HCT116 (cell line): ENCODE data around the gene UACA. TPM values are rescaled to one million over a fixed set of nuclear protein-coding genes. Genes with fewer than 3 reads are reported as not detected.

Source experiments
- ATAC-seq: fragments of 200-7000 bp; cut with Tn5 transposase; 2 replicates; pipeline ENCODE4 v1.9.1; 2020; ENCODE audit warnings: mild to moderate bottlenecking, moderate library complexity
- BruUV-seq: library from RNA; stranded (reverse); fragments of 400-500 nt; replicated peaks from 2 replicates; lab custom pipeline; 2021; lab: Mats Ljungman, UMichigan
- CTCF ChIA-PET: fragments of 300-600 bp; sonication (Branson Sonifier 250); formaldehyde crosslinking; loops from one replicate; lab custom pipeline; 2021; ENCODE audit warnings: antibody characterized with exemption; lab: Charles Lee
- POLR2A ChIA-PET: fragments of 300-600, 350-600 bp; sonication (Branson Sonifier 250); formaldehyde crosslinking; loops from one replicate; lab custom pipeline; 2021; ENCODE audit warnings: antibody characterized with exemption; lab: Charles Lee
- RAD21 ChIA-PET, 2 experiments: fragments of 300-600 bp; sonication (Branson Sonifier 250); formaldehyde crosslinking; loops; one replicate each; lab custom pipeline; 2023; ENCODE audit warnings: low total read pairs in 2 of 2; ENCODE audit not compliant: uncharacterized antibody in 2 of 2, unreplicated experiment in 2 of 2, low non-redundant PET in 1 of 2; lab: Charles Lee
- DNase-seq: peaks from one replicate; pipeline ENCODE4 v3.0.0-alpha.2; 2010; ENCODE audit warnings: low read depth, low spot score
- H2AFZ ChIP-seq: fragments of 200-600 bp; shearing (Covaris generic), sonication (generic); 2 replicates; pipeline ENCODE4 v1.6.1; 2017; ENCODE audit warnings: low read depth, mixed run types, mixed read lengths, antibody characterized with exemption, low read length; ENCODE audit not compliant: poor library complexity, severe bottlenecking
- H3K27ac ChIP-seq: 2 replicates; pipeline ENCODE4 v1.5.1; 2012; ENCODE audit warnings: low read depth, low read length
- H3K27me3 ChIP-seq: fragments of 200-600 bp; sonication (generic); 2 replicates; pipeline ENCODE4 v1.6.1; 2016; ENCODE audit warnings: mixed run types, low read length, mixed read lengths; ENCODE audit not compliant: insufficient read depth
- H3K36me3 ChIP-seq, 2 experiments: fragments of 200-500 bp in 1 of 2; fragments of 200-600 bp in 1 of 2; sonication (Bioruptor generic) in 1 of 2; sonication (generic) in 1 of 2; 2 replicates each; pipeline versions ENCODE4 v1.5.1 to v1.6.1; 2014 to 2016; ENCODE audit warnings: low read length in 2 of 2, inconsistent platforms in 1 of 2, mixed read lengths in 1 of 2, mixed run types in 1 of 2; ENCODE audit not compliant: insufficient read depth in 2 of 2, control insufficient read depth in 1 of 2
- H3K4me1 ChIP-seq, 2 experiments: fragments of 200-600 bp in 1 of 2; sonication (generic) in 1 of 2; 2 replicates each; pipeline versions ENCODE4 v1.5.1 to v1.6.1; 2012 to 2017; ENCODE audit warnings: low read length in 2 of 2, inconsistent platforms in 1 of 2, mild to moderate bottlenecking in 1 of 2, mixed read lengths in 1 of 2, mixed run types in 1 of 2, moderate library complexity in 1 of 2; ENCODE audit not compliant: insufficient read depth in 2 of 2, control insufficient read depth in 1 of 2
- H3K4me2 ChIP-seq: fragments of 200-600 bp; sonication (generic); 2 replicates; pipeline ENCODE4 v1.6.1; 2017; ENCODE audit warnings: mixed run types, low read length, mixed read lengths
- H3K4me3 ChIP-seq, 2 experiments: fragments of 200-600 bp in 1 of 2; sonication (generic) in 1 of 2; replicated peaks in 1 of 2; 2 replicates each; pipeline ENCODE4 v1.5.1; 2011 to 2016; ENCODE audit warnings: low read length in 2 of 2, control low read depth in 1 of 2, low read depth in 1 of 2, mild to moderate bottlenecking in 1 of 2, mixed read lengths in 1 of 2, mixed run types in 1 of 2
- H3K79me2 ChIP-seq: fragments of 200-600 bp; sonication (generic); 2 replicates; pipeline ENCODE4 v1.6.1; 2017; ENCODE audit warnings: mild to moderate bottlenecking, mixed run types, low read length, moderate library complexity, mixed read lengths; ENCODE audit not compliant: insufficient read depth
- H3K9ac ChIP-seq: fragments of 200-600 bp; sonication (generic); 2 replicates; pipeline ENCODE4 v1.6.1; 2016; ENCODE audit warnings: low read length, mixed read lengths
- H3K9me2 ChIP-seq: fragments of 200-600 bp; sonication (generic), shearing (Covaris generic); 2 replicates; pipeline ENCODE4 v1.6.1; 2017; ENCODE audit warnings: mixed run types, mild to moderate bottlenecking, moderate library complexity; ENCODE audit not compliant: insufficient read depth
- H3K9me3 ChIP-seq, 2 experiments: fragments of 200-500 bp in 1 of 2; fragments of 200-600 bp in 1 of 2; sonication (Bioruptor generic) in 1 of 2; sonication (generic) in 1 of 2; 2 replicates each; pipeline ENCODE4 v1.6.1; 2014 to 2017; ENCODE audit warnings: low read length in 2 of 2, mixed read lengths in 2 of 2, inconsistent platforms in 1 of 2, low read depth in 1 of 2, mild to moderate bottlenecking in 1 of 2, mixed run types in 1 of 2, moderate library complexity in 1 of 2; ENCODE audit not compliant: control insufficient read depth in 1 of 2, insufficient read depth in 1 of 2
- H4K20me1 ChIP-seq: fragments of 200-600 bp; sonication (generic), shearing (Covaris generic); 2 replicates; pipeline ENCODE4 v1.6.1; 2017; ENCODE audit warnings: mixed run types, mild to moderate bottlenecking, moderate library complexity; ENCODE audit not compliant: insufficient read depth
- CTCF ChIP-seq, 3 experiments: fragments of 200-600 bp in 1 of 3; sonication (generic) in 1 of 3; IDR thresholded peaks in 2 of 3; conservative IDR thresholded peaks in 1 of 3; 2 replicates each; pipeline ENCODE4 v1.5.1; 2012 to 2017; ENCODE audit warnings: low read depth in 2 of 3, low read length in 2 of 3, antibody characterized with exemption in 1 of 3, borderline replicate concordance in 1 of 3, control low read depth in 1 of 3, mild to moderate bottlenecking in 1 of 3, mixed read lengths in 1 of 3, mixed run types in 1 of 3, moderate library complexity in 1 of 3; ENCODE audit not compliant: insufficient read depth in 1 of 3
- EGR1 ChIP-seq: IDR thresholded peaks from 2 replicates; pipeline ENCODE4 v1.6.1; 2012; ENCODE audit warnings: low read depth
- MAX ChIP-seq: IDR thresholded peaks from 2 replicates; pipeline ENCODE4 v1.6.1; 2012
- POLR2A ChIP-seq: IDR thresholded peaks from 2 replicates; pipeline ENCODE4 v1.7.0; 2011; ENCODE audit warnings: borderline replicate concordance; ENCODE audit not compliant: insufficient read depth, insufficient read length; ENCODE audit errors: extremely low read depth
- POLR2AphosphoS5 ChIP-seq: IDR thresholded peaks from 2 replicates; pipeline ENCODE4 v1.6.1; 2011; ENCODE audit warnings: mild to moderate bottlenecking, low read depth, low read length, moderate library complexity
- RAD21 ChIP-seq: IDR thresholded peaks from 2 replicates; pipeline ENCODE4 v1.6.1; 2012; ENCODE audit warnings: low read depth, mild to moderate bottlenecking
- SIN3A ChIP-seq: IDR thresholded peaks from 2 replicates; pipeline ENCODE4 v1.6.1; 2012; ENCODE audit warnings: low read depth
- SP1 ChIP-seq: IDR thresholded peaks from 2 replicates; pipeline ENCODE4 v1.6.1; 2012; ENCODE audit warnings: low read depth
- SRF ChIP-seq: IDR thresholded peaks from 2 replicates; pipeline ENCODE4 v1.6.1; 2012; ENCODE audit warnings: low read depth
- YY1 ChIP-seq: IDR thresholded peaks from 2 replicates; pipeline ENCODE4 v1.6.1; 2011; ENCODE audit warnings: low read length, low read depth, moderate library complexity, mild to moderate bottlenecking; ENCODE audit not compliant: insufficient replicate concordance; ENCODE audit errors: extremely low read depth
- ZNF274 ChIP-seq: fragments of 200-500 bp; sonication (Bioruptor generic); IDR thresholded peaks from 2 replicates; pipeline ENCODE4 v1.6.1; 2014; ENCODE audit warnings: mild to moderate bottlenecking, low read depth, low read length, inconsistent platforms
- intact Hi-C: fragments of 100-400 bp; cut with micrococcal nuclease; formaldehyde crosslinking; loops from 2 replicates; pipeline ENCODE4 v1.10.0; 2022
- total RNA-seq: library from RNA; stranded (reverse); gene quantifications from one replicate; pipeline ENCODE4 v1.2.1, GENCODE V29; 2021; ENCODE audit not compliant: unreplicated experiment

UACA gene
- total RNA-seq, 1 experiment from 2014 or later = 47.4 TPM

- ChIA-PET RAD21 (interaction anchor here in 1 of 2 experiments (0.7 kb wide), 1 partner anchor 43 kb away, joined by 3 read pairs; no protein-coding TSS in a partner anchor), CTCF (no interaction called here), POLR2A (no interaction called here)
- no peaks in the 10 kb centered on the region for H3K9me2 ChIP-seq
- TF ChIP-seq SRF (no peak), SP1 (no peak), MAX (no peak), POLR2A (no peak), YY1 (no peak), POLR2AphosphoS5 (no peak), ZNF274 (no peak), CTCF (IDR thresholded peaks at IDR 0.05 in 2 of 3, conservative IDR thresholded peaks at IDR 0.05 in 1 of 3; ENCODE audit: borderline replicate concordance in 1 of 3, insufficient read depth in 1 of 3, low read depth in 2 of 3, low read length in 2 of 3) (no peak), EGR1 (no peak), RAD21 (no peak), SIN3A (no peak)
- no peak overlapping the region for H3K4me2 ChIP-seq
- intact Hi-C loops = no loop called here
- H3K4me3 ChIP-seq = no peak overlapping the region
- BruUV-seq = no TSS peak
- no peak for DNase-seq
- H3K36me3 ChIP-seq = no peaks in the 10 kb centered on the region
- no peaks in the 10 kb centered on the region for H3K9me3 ChIP-seq
- no peak overlapping the region for H3K9ac ChIP-seq
- H3K27ac ChIP-seq = no peak overlapping the region
- no peak overlapping the region for H2AFZ ChIP-seq
- H3K4me1 ChIP-seq = peaks cover 23 to 57% of the 10 kb centered on the region in 2 experiments
- H3K27me3 ChIP-seq = no peaks in the 10 kb centered on the region
- no peaks in the 10 kb centered on the region for H3K79me2 ChIP-seq
- ATAC-seq = no peak
- no peaks in the 10 kb centered on the region for H4K20me1 ChIP-seq
Measured at GRCh38 chr15:70786996-70787395, 23.6 kb upstream of the UACA start.
